Measurements from ENCODE around the gene PIM1. TPM values are rescaled to one million over a fixed set of nuclear protein-coding genes. Genes with fewer than 3 reads are reported as not detected.

PIM1 gene
- total and polyA plus RNA-seq, 9 of the 15 experiments (the other 6 are each of a cell fraction or from before 2014, with no cell fraction given) = 19.0 to 789 (median 212) TPM

GRCh38 chr6:37177077-37177934, 7.4 kb downstream of the PIM1 start (continued):
- TF ChIP-seq NKRF (IDR thresholded peaks at IDR 0.05; ENCODE audit: borderline replicate concordance) = peak; percentile 56
- no peak for TF ChIP-seq USF1 (CRISPR knock-in tag; IDR thresholded peaks at IDR 0.05)
- TF ChIP-seq STAG1 (CRISPR knock-in tag; IDR thresholded peaks at IDR 0.05; ENCODE audit: borderline replicate concordance) = no peak
- no peak for TF ChIP-seq HMGXB4 (CRISPR knock-in tag; IDR thresholded peaks at IDR 0.05)
- no peak for TF ChIP-seq HMG20B (CRISPR knock-in tag; IDR thresholded peaks at IDR 0.05)
- TF ChIP-seq ZNF699 (CRISPR knock-in tag; IDR thresholded peaks at IDR 0.05; ENCODE audit: insufficient replicate concordance) = no peak
- TF ChIP-seq THAP12 (CRISPR knock-in tag; IDR thresholded peaks at IDR 0.05) = no peak
- TF ChIP-seq WHSC1 (IDR thresholded peaks at IDR 0.05; ENCODE audit: low read length) = no peak
- TF ChIP-seq MEIS2 (IDR thresholded peaks at IDR 0.05; ENCODE audit: partially characterized antibody) = peak; percentile 50
- peak; percentile 68 for TF ChIP-seq SMARCE1 (IDR thresholded peaks at IDR 0.05)
- TF ChIP-seq ZNF23 (CRISPR knock-in tag; IDR thresholded peaks at IDR 0.05) = no peak; the same call in none of the 2 replicates
- TF ChIP-seq TRIM24 (IDR thresholded peaks at IDR 0.05) = peak in 1 of 2 experiments; percentile 57; a peak in 2 of 4 replicates
- TF ChIP-seq ZZZ3 (IDR thresholded peaks at IDR 0.05) = no peak
- TF ChIP-seq ZNF143 (CRISPR knock-in tag; IDR thresholded peaks at IDR 0.05) = no peak
- 0 out of 2 replicates have a peak, but pooled peaks have one; percentile 34 for TF ChIP-seq CC2D1A (IDR thresholded peaks at IDR 0.05)
- 0 out of 2 replicates have a peak, but pooled peaks have one; percentile 17 for TF ChIP-seq FOXO4 (CRISPR knock-in tag; IDR thresholded peaks at IDR 0.05)
- TF ChIP-seq ZNF174 (CRISPR knock-in tag; IDR thresholded peaks at IDR 0.05) = no peak
- no peak for TF ChIP-seq RBBP5 (IDR thresholded peaks at IDR 0.05; ENCODE audit: borderline replicate concordance, insufficient read depth, low read length, poor library complexity, severe bottlenecking)
- TF ChIP-seq ZNF584 (CRISPR knock-in tag; IDR thresholded peaks at IDR 0.05; ENCODE audit: low read depth) = no peak; the same call in 1 of the 2 replicates
- TF ChIP-seq TAF7 (tag; IDR thresholded peaks at IDR 0.05) = no peak
